ENCODE data around the gene AMOTL2. TPM values are rescaled to one million over a fixed set of nuclear protein-coding genes. Genes with fewer than 3 reads are reported as not detected.

Gene AMOTL2
- total RNA-seq, 1 donor from 2014 or later, result 281 TPM

- Mint-ChIP-seq H3K9me3 (no peaks in the 10 kb centered on the region), H3K36me3 (no peaks in the 10 kb centered on the region), H3K4me3 (no peak overlapping the region), H3K4me1 (peaks cover 37% of the 10 kb centered on the region), H3K27me3 (ENCODE audit: low read depth) (no peaks in the 10 kb centered on the region), H3K27ac (no peak overlapping the region)
- DNase-seq (ENCODE audit: low spot score in 2 of 2, unreplicated experiment in 2 of 2), result no peak
- TF ChIP-seq CTCF (IDR thresholded peaks at IDR 0.05; ENCODE audit: unreplicated experiment), result no peak
Observed at GRCh38 chr3:134311265-134311664, 63.0 kb downstream of the AMOTL2 start.

- Mint-ChIP-seq H3K4me3 (no peak overlapping the region), H3K9me3 (no peaks in the 10 kb centered on the region), H3K36me3 (no peaks in the 10 kb centered on the region), H3K27me3 (ENCODE audit: low read depth) (no peaks in the 10 kb centered on the region), H3K27ac (peak overlapping the region; percentile 77), H3K4me1 (peaks cover 36% of the 10 kb centered on the region)
- no peak for TF ChIP-seq CTCF (IDR thresholded peaks at IDR 0.05; ENCODE audit: unreplicated experiment)
- DNase-seq (ENCODE audit: low spot score in 2 of 2, unreplicated experiment in 2 of 2), result no peak
Observed at GRCh38 chr3:134309987-134310700, 64.1 kb downstream of the AMOTL2 start.

- Mint-ChIP-seq H3K4me3 (peak overlapping the region; percentile 24), H3K4me1 (peaks cover 20% of the 10 kb centered on the region), H3K36me3 (no peaks in the 10 kb centered on the region), H3K27me3 (ENCODE audit: low read depth) (no peaks in the 10 kb centered on the region), H3K9me3 (no peaks in the 10 kb centered on the region), H3K27ac (peak overlapping the region; percentile 99)
- DNase-seq (ENCODE audit: low spot score in 2 of 2, unreplicated experiment in 2 of 2), result peak; percentile 69 to 93
- TF ChIP-seq CTCF (IDR thresholded peaks at IDR 0.05; ENCODE audit: unreplicated experiment), result peak; percentile 100
Observed at GRCh38 chr3:134308350-134308891, 65.8 kb downstream of the AMOTL2 start.

- Mint-ChIP-seq H3K36me3 (no peaks in the 10 kb centered on the region), H3K9me3 (no peaks in the 10 kb centered on the region), H3K4me3 (no peak overlapping the region), H3K4me1 (peaks cover 20% of the 10 kb centered on the region), H3K27ac (no peak overlapping the region), H3K27me3 (ENCODE audit: low read depth) (no peaks in the 10 kb centered on the region)
- DNase-seq (ENCODE audit: low spot score in 2 of 2, unreplicated experiment in 2 of 2), result no peak
- TF ChIP-seq CTCF (IDR thresholded peaks at IDR 0.05; ENCODE audit: unreplicated experiment), result no peak
Observed at GRCh38 chr3:134307425-134307824, 66.8 kb downstream of the AMOTL2 start.

GRCh38 chr3:134306320-134306719 lies 67.9 kb downstream of the AMOTL2 start:
- no peak overlapping the region for H3K27ac Mint-ChIP-seq

More at GRCh38 chr3:134306320-134306719, 67.9 kb downstream of the AMOTL2 start:
- Mint-ChIP-seq H3K27me3 (ENCODE audit: low read depth) (no peaks in the 10 kb centered on the region), H3K9me3 (no peaks in the 10 kb centered on the region), H3K36me3 (no peaks in the 10 kb centered on the region), H3K4me1 (peaks cover 20% of the 10 kb centered on the region), H3K4me3 (no peak overlapping the region)
- TF ChIP-seq CTCF (IDR thresholded peaks at IDR 0.05; ENCODE audit: unreplicated experiment), result no peak
- DNase-seq (ENCODE audit: low spot score in 2 of 2, unreplicated experiment in 2 of 2), result no peak

Small RNA genes lying within 50 kb of the gene (microRNA-seq; reads per million reads assigned to microRNA genes)
- 1.8 reads per million for gene MIR6827

Other genes with a start within 250 kb of the AMOTL2 start
- 93.1 to 103 TPM (median 100 TPM) in 3 replicates for gene RYK, start 123.6 kb downstream of the AMOTL2 start, total RNA-seq
- 63.0 to 64.7 TPM (median 63.1 TPM) in 3 replicates for gene ANAPC13, start 111.5 kb upstream of the AMOTL2 start, total RNA-seq
- 20.8 to 23.5 TPM (median 22.5 TPM) in 3 replicates for gene CEP63, start 111.6 kb upstream of the AMOTL2 start, total RNA-seq